BJ (cell line): ENCODE data around the gene KIRREL2. TPM values are rescaled to one million over a fixed set of nuclear protein-coding genes. Genes with fewer than 3 reads are reported as not detected.

Source experiments
- CTCF ChIA-PET: fragments of 350-600 bp; formaldehyde crosslinking; extraction: SDS; loops from one replicate; lab custom pipeline; 2021; ENCODE audit warnings: antibody characterized with exemption, inconsistent platforms; lab: Yijun Ruan, JAX
- POLR2A ChIA-PET: fragments of 300-600 bp; sonication (Branson Sonifier 250); formaldehyde crosslinking; extraction: SDS; loops from one replicate; lab custom pipeline; 2021; ENCODE audit warnings: antibody characterized with exemption; lab: Charles Lee
- DNase-seq: peaks from one replicate; pipeline ENCODE4 v3.0.0-alpha.2; 2011; ENCODE audit warnings: low read depth
- H3K27me3 ChIP-seq: 2 replicates; pipeline ENCODE4 v1.6.0; 2011; ENCODE audit warnings: low read length; ENCODE audit not compliant: control insufficient read depth, insufficient read depth
- H3K36me3 ChIP-seq: 2 replicates; pipeline ENCODE4 v1.5.1; 2011; ENCODE audit warnings: low read length; ENCODE audit not compliant: control insufficient read depth, insufficient read depth
- H3K4me3 ChIP-seq: 2 replicates; pipeline ENCODE4 v1.5.1; 2011; ENCODE audit warnings: low read depth, mild to moderate bottlenecking, control low read depth, low read length
- polyA plus RNA-seq: library from polyadenylated mRNA; depleted of rRNA; stranded (reverse); fragments of >200 nt; gene quantifications from 2 replicates; pipeline ENCODE4 v1.2.3, GENCODE V29; 2011
- TF ChIP-seq, protein P1 (sequence below): IDR thresholded peaks from 2 replicates; pipeline ENCODE4 v1.5.1; 2011; ENCODE audit warnings: low read depth, mild to moderate bottlenecking, control low read depth, inconsistent platforms, low read length, moderate library complexity; ENCODE audit not compliant: insufficient read depth

Gene KIRREL2
- polyA plus RNA-seq, 1 experiment = not detected

DNA sequence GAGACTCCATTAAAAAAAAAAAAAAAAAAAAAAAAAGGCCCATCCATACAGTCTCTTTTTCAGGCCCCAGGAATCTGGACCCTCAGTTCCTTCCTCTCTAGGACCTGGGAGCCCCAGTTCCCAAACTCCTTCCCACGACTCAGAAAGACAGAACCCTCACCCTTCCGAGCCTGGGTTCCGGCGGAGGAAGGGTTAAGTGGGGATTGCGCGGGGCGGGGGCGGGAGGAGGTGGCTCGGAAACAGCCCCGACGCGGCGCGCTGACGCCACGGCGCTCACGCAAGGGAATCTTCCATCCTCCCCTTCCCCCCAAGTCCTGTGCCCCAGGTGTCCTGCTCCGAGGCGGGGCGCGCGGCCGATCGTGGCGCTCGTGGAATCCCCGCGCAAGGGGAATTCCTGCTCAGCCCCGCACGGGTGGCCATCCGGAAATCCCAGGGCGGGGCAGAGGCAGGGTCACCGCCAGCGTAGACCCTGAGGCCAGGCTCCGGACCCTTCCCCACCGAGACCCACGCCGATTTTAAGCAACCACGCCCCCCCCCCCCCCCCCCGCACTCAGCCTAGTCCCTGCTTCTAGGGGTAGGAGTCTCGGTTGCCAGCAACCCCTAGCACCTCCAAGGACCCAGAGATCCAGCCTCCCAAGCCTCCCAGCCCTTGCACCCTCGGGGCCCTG, 43.0 kb downstream of the KIRREL2 start:
- Histone ChIP-seq H3K4me3 (peak overlapping the region; percentile 77), H3K27me3 (no peaks in the 10 kb centered on the region), H3K36me3 (peaks cover 15% of the 10 kb centered on the region)
- ChIA-PET POLR2A (no interaction called here), CTCF (no interaction called here)
- TF ChIP-seq, protein P1, sequence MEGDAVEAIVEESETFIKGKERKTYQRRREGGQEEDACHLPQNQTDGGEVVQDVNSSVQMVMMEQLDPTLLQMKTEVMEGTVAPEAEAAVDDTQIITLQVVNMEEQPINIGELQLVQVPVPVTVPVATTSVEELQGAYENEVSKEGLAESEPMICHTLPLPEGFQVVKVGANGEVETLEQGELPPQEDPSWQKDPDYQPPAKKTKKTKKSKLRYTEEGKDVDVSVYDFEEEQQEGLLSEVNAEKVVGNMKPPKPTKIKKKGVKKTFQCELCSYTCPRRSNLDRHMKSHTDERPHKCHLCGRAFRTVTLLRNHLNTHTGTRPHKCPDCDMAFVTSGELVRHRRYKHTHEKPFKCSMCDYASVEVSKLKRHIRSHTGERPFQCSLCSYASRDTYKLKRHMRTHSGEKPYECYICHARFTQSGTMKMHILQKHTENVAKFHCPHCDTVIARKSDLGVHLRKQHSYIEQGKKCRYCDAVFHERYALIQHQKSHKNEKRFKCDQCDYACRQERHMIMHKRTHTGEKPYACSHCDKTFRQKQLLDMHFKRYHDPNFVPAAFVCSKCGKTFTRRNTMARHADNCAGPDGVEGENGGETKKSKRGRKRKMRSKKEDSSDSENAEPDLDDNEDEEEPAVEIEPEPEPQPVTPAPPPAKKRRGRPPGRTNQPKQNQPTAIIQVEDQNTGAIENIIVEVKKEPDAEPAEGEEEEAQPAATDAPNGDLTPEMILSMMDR = no peak
- DNase-seq = no peak

DNA sequence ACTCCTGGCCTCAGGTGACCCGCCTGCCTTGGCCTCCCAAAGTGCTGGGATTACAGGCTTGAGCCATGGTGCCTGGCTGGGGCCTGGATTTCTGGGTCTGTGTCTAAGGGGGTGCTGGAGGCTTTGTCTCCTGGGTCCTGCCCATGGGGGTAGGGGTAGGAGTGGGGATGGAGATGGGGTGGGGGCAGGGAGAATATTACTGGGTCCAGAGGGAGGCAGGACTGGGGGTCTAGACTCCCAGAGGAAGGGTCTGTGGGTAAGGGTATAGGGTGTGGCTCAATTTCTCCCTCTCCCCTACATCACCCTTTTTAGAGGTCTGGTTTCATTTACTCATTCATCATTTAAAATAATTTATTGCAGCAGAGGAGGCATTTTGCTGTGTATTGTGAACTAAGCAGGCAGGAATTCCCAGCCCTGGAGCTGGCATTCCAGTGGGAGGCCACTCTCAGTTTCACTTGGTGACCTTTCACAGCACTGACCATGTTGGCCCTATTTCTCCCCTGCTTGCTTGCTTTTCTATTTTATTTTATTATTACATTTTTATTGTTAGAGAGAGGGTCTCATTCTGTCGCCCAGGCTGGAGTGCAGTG, 44.4 kb downstream of the KIRREL2 start:
- Histone ChIP-seq H3K36me3 (peaks cover 9% of the 10 kb centered on the region), H3K4me3 (peak overlapping the region; percentile 77), H3K27me3 (no peaks in the 10 kb centered on the region)
- TF ChIP-seq, protein P1 = no peak
- DNase-seq = peak; percentile 45
- CTCF ChIA-PET = interaction anchor here (0.8 kb wide), 1 partner anchor 18 kb away, joined by 5 read pairs; no protein-coding TSS in a partner anchor
- POLR2A ChIA-PET = no interaction called here

DNA sequence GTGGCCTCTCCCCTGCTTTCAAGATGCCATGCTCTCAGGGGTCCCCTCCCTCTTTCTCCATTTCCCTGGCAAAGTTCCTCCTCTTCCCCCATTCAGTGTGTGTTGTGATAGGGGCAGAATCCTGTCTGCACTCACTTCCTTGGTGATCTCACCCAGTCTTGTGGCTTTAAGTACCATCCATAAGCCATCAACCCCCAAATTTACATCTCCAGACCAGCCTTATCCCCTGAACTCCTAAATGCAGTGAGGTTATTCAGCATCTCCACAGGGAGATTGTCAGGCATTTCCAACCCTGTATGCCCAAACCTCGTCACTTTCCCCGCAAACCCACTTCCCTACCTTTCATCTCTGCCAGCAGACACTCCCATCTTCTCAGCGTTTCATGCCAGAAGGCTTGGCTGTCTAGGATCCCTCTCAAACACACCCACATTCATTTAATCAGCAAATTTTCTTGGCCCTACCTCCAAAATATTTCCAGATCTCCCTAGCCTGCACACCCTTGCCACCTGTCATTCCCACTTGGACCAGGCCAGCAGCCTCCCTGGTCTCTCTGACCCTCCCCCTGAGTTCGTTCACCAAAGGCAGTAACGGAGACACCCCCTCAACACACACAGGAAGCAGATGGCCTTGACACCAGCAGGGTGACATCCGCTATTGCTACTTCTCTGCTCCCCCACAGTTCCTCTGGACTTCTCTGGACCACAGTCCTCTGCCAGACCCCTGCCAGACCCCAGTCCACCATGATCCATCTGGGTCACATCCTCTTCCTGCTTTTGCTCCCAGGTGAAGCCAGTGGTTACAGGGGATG, 45.3 kb downstream of the KIRREL2 start, which contains the start of gene HCST:
TSS of gene HCST (plus strand) at position 676 of the 808 bp plus-strand sequence. CDS start at position 741, 65 bp downstream.
- H3K36me3 ChIP-seq = peaks cover 2% of the 10 kb centered on the region; the same call in 1 of the 2 replicates
- TF ChIP-seq, protein P1 = no peak
- CTCF ChIA-PET = interaction anchor here (1.6 kb wide), 1 partner anchor 29 kb away, joined by 4 read pairs; no protein-coding TSS in a partner anchor
- peak within 1 kb of the TSS; percentile 20; the same call in 1 of the 2 replicates for H3K4me3 ChIP-seq
- DNase-seq = peak; percentile 22
- POLR2A ChIA-PET = no interaction called here
- H3K27me3 ChIP-seq = no peaks in the 10 kb centered on the region

DNA sequence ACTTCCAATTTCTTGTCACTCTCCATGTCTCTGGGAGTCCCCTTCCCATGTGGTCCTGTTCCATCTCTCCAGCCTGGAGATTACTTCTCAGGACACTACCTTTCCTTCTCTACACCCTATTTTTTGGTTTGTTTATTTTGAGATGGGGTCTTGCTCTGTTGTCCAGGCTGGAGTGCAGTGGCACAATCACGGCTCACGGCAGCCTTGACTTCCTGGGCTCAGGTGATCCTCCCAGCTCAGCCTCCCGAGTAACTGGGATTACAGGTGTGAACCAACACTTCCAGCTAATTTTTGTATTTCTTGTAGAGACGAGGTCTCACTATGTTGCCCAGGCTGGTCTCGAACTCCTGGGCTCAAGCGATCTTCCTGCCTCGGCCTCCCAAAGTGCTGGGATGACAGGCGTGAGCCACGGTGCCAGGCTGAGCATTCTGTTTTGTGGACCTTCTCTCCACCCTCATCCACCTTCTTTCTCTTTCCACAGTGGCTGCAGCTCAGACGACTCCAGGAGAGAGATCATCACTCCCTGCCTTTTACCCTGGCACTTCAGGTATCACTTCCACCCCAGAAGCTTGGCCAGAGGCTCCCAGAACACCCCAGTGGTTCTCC, 46.3 kb downstream of the KIRREL2 start:
- Histone ChIP-seq H3K4me3 (peak overlapping the region; percentile 20; the same call in 1 of the 2 replicates), H3K36me3 (no peaks in the 10 kb centered on the region), H3K27me3 (no peaks in the 10 kb centered on the region)
- TF ChIP-seq, protein P1 = no peak
- ChIA-PET CTCF (interaction anchor here (1.0 to 1.6 kb wide), 4 partner anchors 21 to 30 kb away, joined by 3 to 6 read pairs (median 4); no protein-coding TSS in a partner anchor), POLR2A (no interaction called here)
- DNase-seq = no peak
